Endothelial cell of umbilical vein (primary cell): ENCODE measurements around the gene BMP8B.

Experiments used
- POLR2A ChIP-seq: IDR thresholded peaks from 2 replicates; pipeline ENCODE4 v1.6.1; 2012; ENCODE audit warnings: low read depth, mild to moderate bottlenecking, control low read depth, low read length
- POLR2AphosphoS5 ChIP-seq: IDR thresholded peaks from 2 replicates; pipeline ENCODE4 v1.6.1; 2012; ENCODE audit warnings: low read depth, mild to moderate bottlenecking, control low read depth, low read length, moderate library complexity; ENCODE audit not compliant: insufficient read depth
- TF ChIP-seq, protein P1 (sequence below), 2 donors: IDR thresholded peaks; 1 replicate in 1 of 2; 2 replicates in 1 of 2; pipeline ENCODE4 v1.5.1; 2011; ENCODE audit warnings: low read length in 2 of 2, mild to moderate bottlenecking in 2 of 2, moderate library complexity in 2 of 2, control low read depth in 1 of 2, inconsistent platforms in 1 of 2, low read depth in 1 of 2; ENCODE audit not compliant: insufficient read depth in 1 of 2; ENCODE audit errors: extremely low read depth in 1 of 2
- TF ChIP-seq, protein P2 (sequence below): IDR thresholded peaks from 2 replicates; pipeline ENCODE4 v1.6.1; 2011; ENCODE audit not compliant: insufficient read depth, insufficient read length

DNA sequence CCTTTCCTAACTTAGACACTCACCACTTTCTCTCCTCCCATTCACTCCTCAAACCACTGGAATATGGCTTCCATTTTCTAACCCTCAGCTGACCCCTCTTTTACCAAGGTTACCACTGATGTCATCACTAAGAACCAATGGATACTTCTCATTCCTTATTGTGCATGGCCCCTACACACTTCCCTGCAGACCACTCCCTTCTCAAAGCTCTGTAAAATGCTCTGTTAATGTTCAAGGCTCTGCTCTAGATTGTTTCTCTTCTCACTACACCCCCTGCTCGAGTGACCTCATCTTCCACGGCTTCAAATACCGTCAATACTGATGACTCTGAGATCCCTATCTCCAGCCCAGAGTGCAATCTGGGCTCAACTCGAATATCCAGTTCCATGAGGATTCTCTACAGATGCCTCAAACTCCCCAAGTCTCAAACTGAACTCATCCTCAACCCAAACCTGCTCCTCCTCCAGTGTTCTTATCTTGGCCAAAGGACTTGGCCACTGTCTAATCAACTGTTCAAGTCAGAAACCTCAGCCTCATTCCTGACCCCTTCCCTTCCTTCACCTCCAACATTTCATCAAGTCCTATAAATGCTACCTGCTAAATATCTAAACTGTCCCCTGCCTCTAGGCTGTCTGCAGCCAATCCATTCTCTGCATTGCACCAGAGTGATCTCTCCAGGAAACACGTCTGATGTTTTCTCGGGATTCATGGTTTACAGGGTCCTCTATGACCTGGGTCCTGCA, 41.3 kb upstream of the BMP8B start:
- TF ChIP-seq POLR2AphosphoS5 = no peak
- TF ChIP-seq, protein P1, sequence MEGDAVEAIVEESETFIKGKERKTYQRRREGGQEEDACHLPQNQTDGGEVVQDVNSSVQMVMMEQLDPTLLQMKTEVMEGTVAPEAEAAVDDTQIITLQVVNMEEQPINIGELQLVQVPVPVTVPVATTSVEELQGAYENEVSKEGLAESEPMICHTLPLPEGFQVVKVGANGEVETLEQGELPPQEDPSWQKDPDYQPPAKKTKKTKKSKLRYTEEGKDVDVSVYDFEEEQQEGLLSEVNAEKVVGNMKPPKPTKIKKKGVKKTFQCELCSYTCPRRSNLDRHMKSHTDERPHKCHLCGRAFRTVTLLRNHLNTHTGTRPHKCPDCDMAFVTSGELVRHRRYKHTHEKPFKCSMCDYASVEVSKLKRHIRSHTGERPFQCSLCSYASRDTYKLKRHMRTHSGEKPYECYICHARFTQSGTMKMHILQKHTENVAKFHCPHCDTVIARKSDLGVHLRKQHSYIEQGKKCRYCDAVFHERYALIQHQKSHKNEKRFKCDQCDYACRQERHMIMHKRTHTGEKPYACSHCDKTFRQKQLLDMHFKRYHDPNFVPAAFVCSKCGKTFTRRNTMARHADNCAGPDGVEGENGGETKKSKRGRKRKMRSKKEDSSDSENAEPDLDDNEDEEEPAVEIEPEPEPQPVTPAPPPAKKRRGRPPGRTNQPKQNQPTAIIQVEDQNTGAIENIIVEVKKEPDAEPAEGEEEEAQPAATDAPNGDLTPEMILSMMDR (IDR thresholded peaks at IDR 0.05; ENCODE audit: extremely low read depth in 1 of 2, insufficient read depth in 1 of 2, low read depth in 1 of 2, low read length in 2 of 2) = no peak
- no peak for TF ChIP-seq POLR2A
- TF ChIP-seq, protein P2, sequence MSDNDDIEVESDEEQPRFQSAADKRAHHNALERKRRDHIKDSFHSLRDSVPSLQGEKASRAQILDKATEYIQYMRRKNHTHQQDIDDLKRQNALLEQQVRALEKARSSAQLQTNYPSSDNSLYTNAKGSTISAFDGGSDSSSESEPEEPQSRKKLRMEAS = no peak
